ENCODE measurements around the gene NME3. TPM values are rescaled to one million over a fixed set of nuclear protein-coding genes. Genes with fewer than 3 reads are reported as not detected.

The NME3 gene
- total RNA-seq, 1 experiment from 2014 or later, result 76.9 TPM

GRCh38 chr16:1793578-1794220 lies 22.4 kb upstream of the NME3 start, which contains the start of gene IGFALS:
TSS of gene IGFALS (minus strand) at chr16:1793705. CDS start at chr16:1793652, 53 bp downstream.
- Mint-ChIP-seq H3K27me3 (ENCODE audit: low read depth) (no peaks in the 10 kb centered on the region), H3K4me1 (no peaks in the 10 kb centered on the region), H3K27ac (no peak within 1 kb of the TSS), H3K4me3 (no peak within 1 kb of the TSS), H3K9me3 (peaks cover 18 to 20% of the 10 kb centered on the region in 2 experiments), H3K36me3 (ENCODE audit: insufficient read depth in 1 of 3, low read depth in 3 of 3) (peaks cover 10 to 19% (median 14%) of the 10 kb centered on the region in 3 experiments)
- H2BK15ac ChIP-seq (ENCODE audit: low read depth, low read length), result no peak within 1 kb of the TSS
- H3K9me3 ChIP-seq (ENCODE audit: control insufficient read depth, low read depth, low read length), result no peaks in the 10 kb centered on the region
- no peak within 1 kb of the TSS for H3K4me2 ChIP-seq (ENCODE audit: insufficient read depth, insufficient read length, low read length)
- H3K23ac ChIP-seq (ENCODE audit: insufficient read length, low read depth, low read length), result no peak within 1 kb of the TSS
- H3K27me3 ChIP-seq (ENCODE audit: insufficient read depth, low read length), result no peaks in the 10 kb centered on the region
- no peak within 1 kb of the TSS for H2BK120ac ChIP-seq (ENCODE audit: low read depth, low read length, poor library complexity, severe bottlenecking)
- no peaks in the 10 kb centered on the region for H3K23me2 ChIP-seq (ENCODE audit: insufficient read length, low read depth, low read length, poor library complexity, severe bottlenecking)
- H3K14ac ChIP-seq (ENCODE audit: insufficient read depth, low read length), result no peak within 1 kb of the TSS; the same call in 1 of the 2 replicates
- no CpG with 5 or more reads among the region's 28 CpGs for WGBS (ENCODE audit: extremely low coverage, insufficient read length, low lambda C conversion rate)
- no peak within 1 kb of the TSS for H4K8ac ChIP-seq (replicated peaks; ENCODE audit: insufficient read length, low read depth, low read length)
- H2AK5ac ChIP-seq (ENCODE audit: insufficient read length, low read length), result no peak within 1 kb of the TSS
- DNase-seq, result no peak
- no peak within 1 kb of the TSS for H3K18ac ChIP-seq (ENCODE audit: insufficient read length, low read depth, low read length)
- no peak within 1 kb of the TSS for H2BK20ac ChIP-seq (ENCODE audit: low read depth, low read length, poor library complexity, severe bottlenecking)
- H4K20me1 ChIP-seq (ENCODE audit: control insufficient read depth, insufficient read depth, insufficient read length), result no peaks in the 10 kb centered on the region
- H3K56ac ChIP-seq (ENCODE audit: insufficient read length, low read depth, low read length), result no peak within 1 kb of the TSS
- H3K79me1 ChIP-seq (ENCODE audit: insufficient read depth, low read depth, low read length, poor library complexity, severe bottlenecking), result no peaks in the 10 kb centered on the region
- no peaks in the 10 kb centered on the region for H3K79me2 ChIP-seq (ENCODE audit: insufficient read depth, low read length)
- no peak within 1 kb of the TSS for H3K27ac ChIP-seq (ENCODE audit: insufficient read length, low read depth, low read length)
- no peak for TF ChIP-seq CTCF (conservative IDR thresholded peaks at IDR 0.05)
- no peak within 1 kb of the TSS for H4K91ac ChIP-seq (ENCODE audit: insufficient read length, low read depth, low read length)
- no peaks in the 10 kb centered on the region for H3K4me1 ChIP-seq (ENCODE audit: insufficient read depth, low read length)
- no peak within 1 kb of the TSS for H2AFZ ChIP-seq (ENCODE audit: low read length)
- H4K5ac ChIP-seq (ENCODE audit: insufficient read length, low read depth, low read length), result no peak within 1 kb of the TSS
- H3K4ac ChIP-seq (ENCODE audit: low read depth, low read length), result no peak within 1 kb of the TSS
- H3K9ac ChIP-seq (ENCODE audit: extremely low read depth, insufficient read length, low read length), result no peak within 1 kb of the TSS
- H2BK5ac ChIP-seq (ENCODE audit: insufficient read length, low read length), result no peak within 1 kb of the TSS
- no peak within 1 kb of the TSS for H2BK12ac ChIP-seq (ENCODE audit: insufficient read length, low read depth, low read length)
- no peak within 1 kb of the TSS for H3T11ph ChIP-seq (ENCODE audit: low read length)

All from H9 (cell line).